Fibroblast of skin of right biceps (primary cell): ENCODE measurements around the gene SLC7A5.
"Not testable (repeated sequence)": the region's sequence is repeated elsewhere in the genome, so short reads cannot be mapped to it uniquely, and the experiment has no call there.

Source experiments
- DNase-seq: peaks from one replicate; pipeline ENCODE4 v3.0.0-alpha.2; 2013

SLC7A5 gene

DNA sequence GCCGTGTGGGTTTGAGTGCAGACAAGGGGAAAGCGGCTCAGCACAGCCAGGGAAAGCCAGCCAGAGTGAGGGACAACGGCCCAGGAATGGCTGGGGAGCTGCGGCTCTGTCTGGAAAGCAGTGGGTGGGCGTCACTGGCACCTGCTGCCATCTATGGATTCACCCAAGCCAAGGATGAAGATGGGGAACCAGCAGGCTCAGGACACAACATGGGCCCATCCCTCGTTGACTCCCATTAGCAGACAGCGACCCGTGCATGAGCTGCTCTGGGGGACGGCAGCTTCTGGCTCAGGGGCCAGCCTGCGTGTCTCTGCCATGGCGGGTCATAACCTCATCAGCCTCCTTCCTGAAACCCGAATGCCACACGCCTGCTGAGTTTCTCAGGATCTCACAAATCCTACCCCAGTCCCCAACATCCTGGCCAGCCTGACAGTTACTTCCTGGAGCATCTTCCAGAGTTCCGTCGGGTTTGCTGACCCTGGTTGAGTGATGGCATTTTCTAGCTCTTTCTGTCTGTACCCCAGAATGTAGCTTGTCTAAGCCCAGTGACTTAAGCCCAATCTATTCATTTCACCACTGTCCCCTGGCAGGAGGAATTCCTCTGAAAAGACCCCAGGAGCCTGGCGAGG is 50.7 kb downstream of the SLC7A5 start:
- DNase-seq: no peak

DNA sequence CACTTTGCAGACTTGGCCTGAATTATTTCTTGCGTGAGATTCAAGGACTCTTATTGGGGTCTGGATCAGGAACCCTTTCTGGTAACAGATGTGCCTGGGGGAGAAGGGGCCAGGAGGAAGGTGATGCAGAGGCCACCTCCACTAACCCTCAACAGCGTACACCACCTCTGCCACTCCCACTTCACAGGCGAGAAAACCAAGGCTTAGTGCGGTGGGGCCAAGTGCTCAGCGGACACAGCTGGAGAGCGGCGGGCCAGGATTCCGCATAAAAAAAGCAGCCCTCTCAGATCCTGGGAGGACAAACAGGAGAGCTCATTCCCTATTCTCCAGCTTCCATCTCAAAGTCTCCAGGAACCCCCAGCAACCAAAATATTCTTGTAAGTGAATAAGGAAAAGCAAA is 51.4 kb downstream of the SLC7A5 start:
- no peak for DNase-seq

DNA sequence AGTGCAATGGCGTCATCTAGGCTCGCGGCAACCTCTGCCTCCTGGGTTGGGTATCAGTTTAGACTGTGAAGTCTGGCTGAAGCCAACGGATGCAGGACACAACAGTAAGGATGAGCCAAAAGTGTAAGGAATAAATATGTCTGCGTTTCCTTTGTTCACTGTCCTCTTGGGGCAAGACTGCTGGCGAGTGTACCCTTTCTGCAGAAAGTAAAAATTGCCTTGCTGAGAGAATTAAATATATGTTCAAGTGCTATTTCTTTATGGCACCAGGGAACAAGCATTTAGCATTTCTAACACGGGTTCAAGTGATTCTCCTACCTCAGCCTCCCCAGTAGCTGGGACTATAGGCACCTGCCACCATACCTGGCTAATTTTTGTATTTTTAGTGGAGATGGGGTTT is 51.9 kb downstream of the SLC7A5 start:
- not testable (repeated sequence) for DNase-seq

DNA sequence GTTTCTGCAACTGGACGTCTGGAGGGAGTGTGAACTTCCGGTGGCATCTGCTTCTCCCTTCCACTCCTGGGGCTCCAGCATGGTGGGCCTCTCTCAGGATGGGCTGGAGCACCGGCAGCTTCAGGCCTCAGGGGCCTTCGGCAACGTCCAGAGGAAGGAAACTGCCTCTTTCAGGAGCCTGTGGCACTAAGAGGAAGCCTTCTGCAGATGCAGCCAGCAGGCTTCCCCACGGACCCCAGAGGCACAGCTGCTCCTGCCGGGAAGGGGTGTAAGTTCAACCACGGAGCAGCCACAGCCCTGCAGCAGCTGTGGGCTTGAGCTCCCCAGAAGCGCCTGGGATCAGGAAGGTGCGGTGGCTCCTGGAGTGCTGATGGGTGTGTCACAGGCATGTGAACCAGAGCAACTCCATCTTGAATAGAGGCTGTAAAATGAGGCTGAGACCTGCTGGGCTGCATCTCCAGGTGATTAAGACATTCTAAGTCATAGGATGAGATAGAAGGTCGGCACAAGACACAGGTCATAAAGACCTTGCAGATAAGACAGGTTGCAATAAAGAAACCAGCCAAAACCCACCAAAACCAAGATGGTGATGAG is 52.7 kb downstream of the SLC7A5 start:
- DNase-seq: no peak

DNA sequence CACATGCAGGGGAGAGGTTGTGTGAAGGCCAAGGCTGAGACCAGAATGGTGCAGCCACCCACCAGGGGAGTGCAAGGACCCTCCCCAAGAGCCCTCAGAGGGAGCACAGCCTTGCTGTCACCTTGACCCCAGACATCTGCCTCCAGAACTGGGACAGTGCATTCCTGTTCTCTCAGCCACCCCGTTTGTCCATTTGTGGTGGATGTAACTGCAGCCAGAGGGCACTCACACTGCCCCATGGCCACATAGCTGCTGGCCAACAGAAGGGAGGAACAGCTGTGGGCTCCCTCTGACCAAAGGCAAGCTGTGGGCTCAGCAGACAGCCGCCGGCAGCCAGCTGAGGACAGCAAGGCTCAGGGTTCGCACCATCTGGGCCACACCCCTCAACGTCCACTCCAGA is 53.7 kb downstream of the SLC7A5 start:
- no peak for DNase-seq

DNA sequence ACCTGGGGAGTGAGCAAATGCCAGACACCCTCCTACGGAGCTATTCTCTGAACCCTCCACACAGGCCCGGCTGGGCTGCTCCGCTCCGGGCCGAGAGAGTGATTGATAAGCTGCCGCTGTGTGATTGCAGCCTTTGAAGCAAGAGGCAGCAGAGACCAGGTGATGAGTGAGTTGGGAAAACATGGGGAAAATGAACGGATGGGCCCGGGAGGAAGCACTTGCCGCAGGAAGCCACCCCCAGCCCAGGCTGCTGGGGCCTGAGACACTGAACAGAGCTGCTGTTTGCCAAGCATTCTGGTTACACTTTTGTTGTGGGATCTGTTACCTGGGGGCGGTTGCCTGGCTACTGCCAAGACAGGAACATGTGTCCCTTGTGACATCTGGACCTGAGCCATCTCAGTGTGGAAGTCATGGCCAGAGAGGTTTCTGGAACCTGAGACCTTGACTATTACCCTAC is 57.1 kb downstream of the SLC7A5 start:
- DNase-seq: no peak

DNA sequence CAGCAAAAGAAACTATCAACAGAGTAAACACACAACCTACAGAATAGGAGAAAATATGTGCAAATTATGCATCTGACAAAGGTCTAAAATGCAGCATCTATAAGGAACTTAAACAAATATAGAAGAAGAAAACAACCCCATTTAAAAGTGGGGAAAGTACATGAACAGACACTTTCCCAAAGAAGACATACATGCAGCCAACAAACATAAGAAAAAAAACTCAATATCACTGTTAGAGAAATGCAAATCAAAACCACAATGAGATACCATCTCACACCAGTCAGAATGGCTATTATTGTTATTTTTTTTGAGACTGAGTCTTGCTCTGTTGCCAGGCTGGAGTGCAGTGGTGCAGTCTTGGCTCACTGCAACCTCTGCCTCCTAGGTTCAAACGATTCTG is 57.9 kb downstream of the SLC7A5 start:
- not testable (repeated sequence) for DNase-seq

DNA sequence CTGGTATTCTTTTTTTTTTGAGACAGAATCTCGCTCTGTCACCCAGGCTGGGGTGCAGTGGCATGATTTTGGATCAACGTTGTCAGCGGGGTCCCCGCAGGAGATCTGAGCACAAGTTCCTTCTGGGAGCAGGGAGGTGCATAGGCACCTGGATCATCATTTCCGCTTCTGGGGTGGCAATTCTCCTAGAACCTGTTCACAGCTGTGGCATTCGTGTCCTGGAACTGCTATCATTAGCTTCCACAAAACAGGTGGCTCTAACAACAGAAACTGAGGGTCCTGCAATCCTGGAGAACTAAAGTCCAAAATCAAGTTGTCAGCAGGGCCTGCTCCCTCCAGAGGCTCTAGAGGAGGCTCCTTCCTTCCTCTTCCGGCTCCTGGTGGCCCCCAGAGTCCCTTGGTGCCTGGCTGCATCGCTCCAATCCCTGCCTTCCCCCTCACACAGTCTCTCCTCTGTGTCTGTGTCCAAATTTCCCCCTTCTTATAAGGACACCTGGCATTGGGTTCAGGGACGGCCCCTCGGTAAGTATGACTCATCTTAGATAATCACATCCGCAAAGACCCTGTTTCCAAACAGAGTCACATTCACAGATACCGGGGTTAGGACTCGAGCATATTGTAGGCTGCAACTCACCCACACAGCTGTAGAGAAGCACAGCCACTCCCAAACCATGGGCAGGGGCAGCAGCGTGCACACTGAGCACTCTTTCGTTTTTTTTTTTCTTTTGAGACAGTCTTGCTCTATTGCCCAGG is 60.0 kb downstream of the SLC7A5 start:
- no peak for DNase-seq

DNA sequence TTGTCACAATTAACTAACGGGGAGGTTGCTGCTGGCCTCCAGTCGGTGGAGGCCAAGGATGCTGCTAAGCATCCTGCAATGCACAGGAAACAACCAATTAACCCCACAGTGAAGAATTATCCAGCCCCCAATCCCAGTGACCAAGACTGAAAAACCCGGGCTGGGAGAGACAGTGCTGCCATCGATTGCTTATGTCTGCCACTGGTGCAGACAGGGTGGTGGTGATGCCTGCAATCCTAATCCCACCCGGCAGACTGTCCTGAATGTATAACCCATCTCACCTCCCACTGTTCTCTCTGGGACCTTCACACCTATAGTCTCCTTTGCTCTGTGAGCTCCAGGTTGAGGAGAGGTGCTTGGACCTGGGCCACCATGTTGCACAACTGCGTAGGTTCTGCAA is 61.2 kb downstream of the SLC7A5 start:
- DNase-seq: no peak

DNA sequence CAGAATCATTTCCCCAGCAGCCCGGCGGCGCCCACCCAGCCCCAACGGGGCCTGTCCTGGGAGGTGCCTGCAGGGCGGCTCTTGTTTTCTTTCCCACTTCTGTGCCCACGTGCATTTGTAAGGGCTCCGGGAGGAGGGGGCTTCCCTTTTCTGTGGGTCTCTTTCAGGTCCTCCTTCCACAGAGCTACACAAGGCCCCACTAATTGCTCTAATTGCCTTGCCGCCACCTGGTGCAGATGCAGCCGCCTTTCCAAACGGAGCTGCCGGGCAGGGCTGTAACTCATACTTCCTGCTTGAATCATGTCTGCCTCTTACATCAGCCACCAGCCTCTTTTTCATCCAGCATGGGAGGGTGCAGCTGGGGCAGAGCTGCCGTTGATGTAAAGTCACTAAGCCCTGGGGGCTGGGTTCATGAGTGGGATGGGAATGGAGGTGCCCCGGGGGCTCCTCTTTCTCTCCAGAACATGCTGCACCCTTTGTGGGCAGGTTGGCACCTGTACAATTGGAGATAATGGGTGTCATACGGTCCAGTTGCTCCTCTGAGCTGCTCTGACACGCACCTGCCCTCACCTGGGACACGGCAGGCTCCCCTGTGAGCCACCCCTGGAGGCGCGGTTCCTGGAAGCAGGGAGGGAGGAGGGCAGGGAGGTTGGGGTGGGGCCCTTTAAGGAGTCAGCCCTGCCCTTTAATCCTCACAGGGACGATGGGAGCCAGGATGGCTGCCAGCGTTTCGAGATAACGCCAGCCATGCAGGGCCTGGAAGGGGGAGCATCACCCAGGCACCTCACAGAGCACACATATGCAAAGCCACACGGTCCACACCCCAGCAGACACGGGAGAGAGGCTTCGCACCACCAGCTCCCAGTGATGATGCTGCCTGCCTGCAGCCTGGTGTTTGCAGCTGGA is 62.4 kb downstream of the SLC7A5 start:
- DNase-seq: peak; percentile 95

DNA sequence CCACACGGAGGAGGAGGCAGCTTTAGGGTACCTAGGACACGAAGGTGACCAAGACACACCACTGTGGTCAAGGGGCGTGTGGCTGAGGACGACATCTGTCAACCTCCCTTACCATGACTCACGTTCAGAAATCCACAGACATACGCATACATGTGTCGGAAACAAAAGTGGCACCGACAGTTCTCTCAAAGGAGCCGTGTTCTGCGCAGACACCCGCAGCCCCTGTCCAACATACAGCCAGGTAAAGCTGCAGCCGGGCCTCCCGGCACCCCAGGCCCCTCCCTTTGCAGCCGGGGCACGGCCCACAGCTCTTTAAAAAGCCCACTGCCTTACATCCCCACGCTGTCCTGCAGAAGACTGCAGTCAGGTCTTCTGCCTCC is 63.1 kb downstream of the SLC7A5 start:
- peak; percentile 50 for DNase-seq

DNA sequence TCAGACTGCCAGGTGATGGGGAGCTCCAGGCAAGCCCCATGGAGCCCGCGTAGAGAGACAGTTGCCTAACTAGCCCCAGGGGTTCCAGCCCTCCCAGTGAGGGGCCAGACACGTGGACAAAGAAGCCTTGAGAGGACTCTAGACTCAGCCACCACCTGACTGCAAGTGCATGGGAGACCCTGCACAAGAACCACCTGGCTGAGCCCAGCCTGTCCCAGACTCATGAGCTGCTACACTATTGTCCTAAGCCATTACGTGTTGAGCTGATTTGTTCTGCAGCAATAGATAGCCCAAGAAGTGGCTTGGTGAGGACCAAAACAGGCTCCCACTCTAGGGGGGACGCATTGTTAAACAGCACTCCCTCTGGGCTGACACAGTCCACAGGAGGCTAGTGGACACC is 65.9 kb downstream of the SLC7A5 start:
- no peak for DNase-seq

DNA sequence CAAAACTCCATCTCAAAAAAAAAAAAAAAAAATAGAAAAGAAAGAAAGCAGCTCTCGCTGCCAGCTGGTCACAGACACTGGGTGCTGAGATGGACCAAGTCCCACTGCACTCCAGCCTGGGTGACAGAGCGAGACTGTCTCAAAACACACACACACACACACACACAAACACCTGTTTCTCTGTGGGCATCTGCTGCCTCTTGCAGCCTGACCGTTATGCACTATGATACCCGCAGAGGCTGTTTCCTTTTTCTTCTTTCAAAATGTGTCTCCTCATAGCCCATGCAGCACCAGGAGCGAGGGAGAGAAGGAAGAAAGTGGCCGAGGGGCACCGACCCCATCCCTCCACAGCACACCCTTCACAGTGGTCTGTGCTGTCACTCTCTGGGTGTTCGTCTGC is 66.6 kb downstream of the SLC7A5 start:
- no peak for DNase-seq

DNA sequence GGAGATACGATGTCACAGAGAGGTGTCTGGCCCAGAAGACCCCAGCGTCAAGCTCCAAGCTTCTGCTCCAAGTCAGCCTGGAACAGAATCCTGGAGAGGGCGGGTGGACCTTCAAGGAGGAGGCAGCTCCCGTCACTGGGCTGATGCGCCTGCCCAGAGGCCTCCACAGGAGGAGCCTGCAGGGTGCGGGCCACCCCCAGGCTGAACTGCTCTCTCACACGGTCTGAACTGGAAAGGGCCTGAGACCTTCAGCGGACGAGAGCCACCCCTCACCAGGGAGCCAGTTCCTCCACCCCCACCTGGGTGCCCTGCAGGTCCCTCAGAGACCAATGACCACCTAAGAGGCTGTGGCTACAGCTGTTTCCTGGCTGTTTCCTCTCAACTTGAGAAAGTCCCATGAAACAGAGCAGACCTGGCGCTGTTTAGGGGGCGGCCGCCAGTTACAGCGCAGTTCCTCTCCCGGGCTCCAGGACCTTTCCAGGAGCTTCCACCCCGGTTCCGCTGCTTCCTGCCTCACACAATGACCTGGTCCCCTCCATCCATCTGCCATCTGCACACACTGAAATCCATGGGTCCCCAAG is 67.5 kb downstream of the SLC7A5 start:
- DNase-seq: no peak

DNA sequence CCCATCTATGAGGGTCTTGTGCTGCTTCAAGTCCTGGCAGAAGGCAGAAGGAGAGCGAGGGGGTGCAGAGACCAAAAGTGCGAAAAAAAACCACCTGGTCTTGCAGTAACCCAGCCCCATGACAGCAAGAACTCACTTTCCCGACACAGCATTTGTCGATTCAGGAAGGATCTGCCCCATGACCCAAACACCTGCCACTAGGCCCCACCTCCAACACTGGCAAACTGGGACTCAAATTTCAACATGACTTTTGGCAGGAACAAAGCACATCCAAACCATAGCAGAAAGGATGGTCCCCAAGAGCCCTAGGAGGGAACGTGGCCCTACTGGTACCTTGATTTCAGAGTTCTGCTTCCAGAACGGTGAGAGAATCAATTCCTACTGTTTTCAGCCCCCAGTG is 68.8 kb downstream of the SLC7A5 start:
- DNase-seq: no peak

DNA sequence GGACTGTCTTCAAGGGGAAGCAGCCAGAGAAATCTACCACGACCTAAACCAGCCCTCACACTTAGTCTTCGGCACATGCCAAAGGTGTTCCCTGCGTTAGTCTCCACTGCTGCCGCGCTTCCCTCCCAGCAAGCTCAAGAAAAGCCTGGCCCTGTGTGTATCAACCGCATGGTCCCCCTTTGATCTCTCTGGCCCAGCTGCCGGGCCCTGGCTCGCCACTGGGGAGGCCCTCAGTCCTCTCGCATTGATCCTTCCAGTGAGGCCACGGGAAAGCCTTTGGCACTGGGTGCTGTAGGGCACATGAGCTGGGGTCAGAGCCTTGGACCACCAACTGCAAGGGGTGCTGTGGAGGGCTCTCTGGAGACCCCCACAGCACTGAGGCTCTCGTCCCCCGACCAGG is 74.0 kb downstream of the SLC7A5 start:
- no peak for DNase-seq

DNA sequence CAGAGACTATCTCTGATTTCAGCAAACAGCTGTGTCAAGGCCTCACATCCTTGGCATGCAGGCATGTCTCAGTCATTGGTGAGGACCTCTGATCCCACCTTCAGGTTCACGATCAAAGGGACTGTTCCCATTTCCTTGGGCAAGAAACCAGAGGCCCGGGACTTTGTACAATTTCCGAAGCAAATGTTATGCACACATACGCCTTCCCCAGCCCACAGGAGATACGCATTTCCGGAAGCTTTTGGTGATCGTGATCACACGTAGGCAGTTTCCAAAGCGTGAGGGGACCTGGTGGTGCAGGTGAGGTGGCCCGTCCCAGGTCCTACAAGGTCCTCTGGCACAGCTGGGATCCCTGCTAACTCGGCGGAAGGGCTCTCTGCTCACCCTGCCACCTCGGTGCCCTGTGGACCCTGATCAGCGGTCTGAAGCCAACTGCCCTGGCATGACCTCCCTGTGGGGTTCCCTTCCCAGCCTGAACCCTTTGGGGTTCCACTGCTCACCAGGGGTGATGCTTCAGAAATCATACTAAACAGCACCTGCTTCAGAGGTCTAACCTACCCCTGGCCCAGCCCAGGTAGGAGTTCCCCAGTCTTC is 74.7 kb downstream of the SLC7A5 start:
- no peak for DNase-seq

DNA sequence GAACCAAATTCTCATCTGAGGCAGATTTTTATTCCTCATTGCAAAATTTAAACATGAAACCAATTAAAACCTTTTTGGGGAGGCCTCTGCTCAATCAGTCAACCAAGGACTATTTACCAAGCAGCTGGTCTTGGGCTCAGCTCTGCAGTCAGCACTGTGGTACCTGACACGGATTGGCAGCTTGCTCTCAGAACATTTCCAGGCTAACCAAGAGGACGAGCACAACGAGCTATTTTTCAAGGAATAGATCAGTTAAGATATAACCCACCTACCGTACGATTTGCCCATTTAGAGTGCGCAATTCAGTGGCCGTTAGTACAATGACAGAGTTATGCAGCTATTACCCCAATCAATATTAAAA is 77.1 kb downstream of the SLC7A5 start:
- DNase-seq: no peak

DNA sequence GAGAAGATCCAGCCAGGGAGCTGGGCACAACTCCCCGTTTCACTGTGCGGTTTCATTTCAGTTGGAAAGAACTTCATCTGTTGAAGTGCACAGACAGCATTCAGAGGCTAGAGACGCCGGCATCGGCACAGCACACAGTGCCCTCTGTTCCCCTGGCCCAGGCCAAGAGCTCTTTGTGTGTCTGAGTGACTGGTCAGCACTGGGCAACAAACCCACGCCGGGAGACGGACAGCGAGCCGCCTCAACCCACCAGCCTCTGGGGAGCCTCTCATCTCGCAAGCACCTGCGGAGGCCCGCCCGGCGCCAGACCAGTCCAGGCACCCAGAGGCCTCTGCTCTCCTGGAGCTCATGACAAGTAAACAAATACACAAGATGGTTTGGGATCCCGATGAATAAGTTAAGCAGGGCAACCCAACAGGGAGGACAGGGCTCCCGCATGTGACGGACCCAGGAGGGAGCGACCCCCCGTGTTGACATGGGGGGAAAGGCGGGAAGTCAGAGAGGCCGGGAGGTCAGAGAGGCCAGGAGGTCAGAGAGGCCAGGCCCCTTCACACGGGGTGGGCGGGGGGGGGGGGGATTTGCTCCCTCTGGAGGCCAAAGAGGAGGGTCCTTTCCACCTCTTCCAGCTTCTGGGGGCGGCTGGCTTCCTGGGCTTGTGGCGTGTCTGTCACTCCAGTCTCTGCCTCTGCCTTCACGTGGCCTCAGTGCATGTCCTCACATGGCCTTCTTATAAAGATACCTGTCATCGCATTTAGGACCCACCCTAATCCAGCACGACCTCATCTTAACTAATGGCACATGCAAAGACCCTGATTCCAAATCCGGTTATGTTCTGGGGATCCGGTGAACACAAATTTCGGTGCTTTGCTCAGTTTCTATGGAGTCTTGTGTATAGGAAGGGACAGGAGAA is 77.8 kb downstream of the SLC7A5 start:
- no peak for DNase-seq

DNA sequence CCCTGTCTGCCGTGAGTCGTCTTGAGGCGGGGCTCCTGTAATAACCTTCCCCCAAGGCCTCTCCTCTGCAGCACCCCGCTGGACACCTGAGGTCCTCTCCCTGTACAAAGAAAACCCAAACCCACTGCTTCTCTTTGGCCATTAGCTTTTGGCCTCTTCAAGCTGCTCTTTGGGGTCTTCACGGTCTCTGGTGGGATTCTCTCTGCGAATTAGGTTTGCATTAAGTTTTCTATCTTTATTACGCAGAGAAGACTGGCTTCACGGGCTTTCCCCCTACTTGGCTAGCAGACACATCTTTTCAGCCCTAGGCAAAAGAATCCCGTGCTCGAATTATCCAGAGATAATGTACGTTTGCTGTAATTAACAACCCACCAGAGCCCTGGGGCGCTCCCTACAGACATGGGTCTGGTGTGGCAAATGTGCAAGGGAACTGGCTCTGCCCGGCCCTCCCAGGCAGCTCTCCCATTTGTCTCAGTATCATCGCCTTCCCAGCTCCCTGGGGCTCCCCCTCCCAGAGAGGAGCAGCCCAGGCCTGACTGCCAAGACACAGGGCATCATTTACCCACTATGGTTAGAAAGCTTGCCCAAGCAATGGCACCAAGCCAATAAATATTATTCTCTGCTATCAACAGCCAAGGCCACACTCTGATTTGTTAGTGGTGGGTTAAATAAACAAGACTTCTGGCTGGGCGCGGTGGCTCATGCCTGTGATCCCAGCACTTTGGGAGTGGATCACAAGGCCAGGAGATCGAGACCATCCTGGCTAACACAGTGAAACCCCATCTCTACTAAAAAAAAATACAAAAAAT is 78.8 kb downstream of the SLC7A5 start:
- DNase-seq: peak; percentile 22
